Measurements from ENCODE around the gene CA5A.

DNA sequence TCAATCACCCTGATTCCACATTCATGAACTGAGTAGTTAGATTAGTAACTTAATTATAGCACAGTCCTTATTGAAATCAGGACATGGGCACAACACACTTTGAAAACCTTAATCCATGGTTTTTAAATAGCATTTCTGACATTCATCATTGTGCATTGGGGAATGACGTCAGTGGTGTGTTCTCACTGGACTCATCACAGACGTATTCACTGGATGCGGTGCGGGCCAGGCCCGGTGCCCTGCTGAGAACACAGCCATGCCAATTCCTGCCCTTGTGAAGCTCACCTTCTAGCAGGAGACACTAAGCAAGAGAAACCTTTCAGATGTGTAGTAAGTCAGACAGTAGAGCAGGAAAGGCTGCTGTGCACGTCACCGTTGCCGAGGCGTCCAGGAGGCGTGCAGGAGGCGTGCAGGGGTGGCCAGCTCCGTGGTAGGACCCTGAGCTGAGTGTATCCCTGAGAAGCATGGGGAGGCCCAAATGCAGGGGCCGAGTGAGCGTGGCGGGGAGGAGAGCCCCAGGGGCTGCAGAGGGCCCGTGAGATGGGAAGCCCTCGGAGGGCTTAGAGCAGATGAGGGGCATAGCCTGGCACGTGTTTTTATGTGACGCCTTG is 27.8 kb upstream of the CA5A start:
- TF ChIP-seq, protein P1, sequence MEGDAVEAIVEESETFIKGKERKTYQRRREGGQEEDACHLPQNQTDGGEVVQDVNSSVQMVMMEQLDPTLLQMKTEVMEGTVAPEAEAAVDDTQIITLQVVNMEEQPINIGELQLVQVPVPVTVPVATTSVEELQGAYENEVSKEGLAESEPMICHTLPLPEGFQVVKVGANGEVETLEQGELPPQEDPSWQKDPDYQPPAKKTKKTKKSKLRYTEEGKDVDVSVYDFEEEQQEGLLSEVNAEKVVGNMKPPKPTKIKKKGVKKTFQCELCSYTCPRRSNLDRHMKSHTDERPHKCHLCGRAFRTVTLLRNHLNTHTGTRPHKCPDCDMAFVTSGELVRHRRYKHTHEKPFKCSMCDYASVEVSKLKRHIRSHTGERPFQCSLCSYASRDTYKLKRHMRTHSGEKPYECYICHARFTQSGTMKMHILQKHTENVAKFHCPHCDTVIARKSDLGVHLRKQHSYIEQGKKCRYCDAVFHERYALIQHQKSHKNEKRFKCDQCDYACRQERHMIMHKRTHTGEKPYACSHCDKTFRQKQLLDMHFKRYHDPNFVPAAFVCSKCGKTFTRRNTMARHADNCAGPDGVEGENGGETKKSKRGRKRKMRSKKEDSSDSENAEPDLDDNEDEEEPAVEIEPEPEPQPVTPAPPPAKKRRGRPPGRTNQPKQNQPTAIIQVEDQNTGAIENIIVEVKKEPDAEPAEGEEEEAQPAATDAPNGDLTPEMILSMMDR (IDR thresholded peaks at IDR 0.05) = no peak
- TF ChIP-seq POLR2A (IDR thresholded peaks at IDR 0.05; ENCODE audit: low read length) (no peak), PHF8 (IDR thresholded peaks at IDR 0.05; ENCODE audit: borderline replicate concordance, low read depth) (no peak), HDAC2 (IDR thresholded peaks at IDR 0.05) (no peak), BHLHE40 (IDR thresholded peaks at IDR 0.05; ENCODE audit: low read depth, low read length) (no peak), RAD21 (conservative IDR thresholded peaks at IDR 0.05 in 1 of 2, IDR thresholded peaks at IDR 0.05 in 1 of 2) (no peak)
- TF ChIP-seq, protein P2, sequence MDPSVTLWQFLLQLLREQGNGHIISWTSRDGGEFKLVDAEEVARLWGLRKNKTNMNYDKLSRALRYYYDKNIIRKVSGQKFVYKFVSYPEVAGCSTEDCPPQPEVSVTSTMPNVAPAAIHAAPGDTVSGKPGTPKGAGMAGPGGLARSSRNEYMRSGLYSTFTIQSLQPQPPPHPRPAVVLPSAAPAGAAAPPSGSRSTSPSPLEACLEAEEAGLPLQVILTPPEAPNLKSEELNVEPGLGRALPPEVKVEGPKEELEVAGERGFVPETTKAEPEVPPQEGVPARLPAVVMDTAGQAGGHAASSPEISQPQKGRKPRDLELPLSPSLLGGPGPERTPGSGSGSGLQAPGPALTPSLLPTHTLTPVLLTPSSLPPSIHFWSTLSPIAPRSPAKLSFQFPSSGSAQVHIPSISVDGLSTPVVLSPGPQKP (IDR thresholded peaks at IDR 0.05; ENCODE audit: low read depth, low read length) = no peak
- TF ChIP-seq, protein P3, sequence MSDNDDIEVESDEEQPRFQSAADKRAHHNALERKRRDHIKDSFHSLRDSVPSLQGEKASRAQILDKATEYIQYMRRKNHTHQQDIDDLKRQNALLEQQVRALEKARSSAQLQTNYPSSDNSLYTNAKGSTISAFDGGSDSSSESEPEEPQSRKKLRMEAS (IDR thresholded peaks at IDR 0.05) = no peak
- TF ChIP-seq, protein P4, sequence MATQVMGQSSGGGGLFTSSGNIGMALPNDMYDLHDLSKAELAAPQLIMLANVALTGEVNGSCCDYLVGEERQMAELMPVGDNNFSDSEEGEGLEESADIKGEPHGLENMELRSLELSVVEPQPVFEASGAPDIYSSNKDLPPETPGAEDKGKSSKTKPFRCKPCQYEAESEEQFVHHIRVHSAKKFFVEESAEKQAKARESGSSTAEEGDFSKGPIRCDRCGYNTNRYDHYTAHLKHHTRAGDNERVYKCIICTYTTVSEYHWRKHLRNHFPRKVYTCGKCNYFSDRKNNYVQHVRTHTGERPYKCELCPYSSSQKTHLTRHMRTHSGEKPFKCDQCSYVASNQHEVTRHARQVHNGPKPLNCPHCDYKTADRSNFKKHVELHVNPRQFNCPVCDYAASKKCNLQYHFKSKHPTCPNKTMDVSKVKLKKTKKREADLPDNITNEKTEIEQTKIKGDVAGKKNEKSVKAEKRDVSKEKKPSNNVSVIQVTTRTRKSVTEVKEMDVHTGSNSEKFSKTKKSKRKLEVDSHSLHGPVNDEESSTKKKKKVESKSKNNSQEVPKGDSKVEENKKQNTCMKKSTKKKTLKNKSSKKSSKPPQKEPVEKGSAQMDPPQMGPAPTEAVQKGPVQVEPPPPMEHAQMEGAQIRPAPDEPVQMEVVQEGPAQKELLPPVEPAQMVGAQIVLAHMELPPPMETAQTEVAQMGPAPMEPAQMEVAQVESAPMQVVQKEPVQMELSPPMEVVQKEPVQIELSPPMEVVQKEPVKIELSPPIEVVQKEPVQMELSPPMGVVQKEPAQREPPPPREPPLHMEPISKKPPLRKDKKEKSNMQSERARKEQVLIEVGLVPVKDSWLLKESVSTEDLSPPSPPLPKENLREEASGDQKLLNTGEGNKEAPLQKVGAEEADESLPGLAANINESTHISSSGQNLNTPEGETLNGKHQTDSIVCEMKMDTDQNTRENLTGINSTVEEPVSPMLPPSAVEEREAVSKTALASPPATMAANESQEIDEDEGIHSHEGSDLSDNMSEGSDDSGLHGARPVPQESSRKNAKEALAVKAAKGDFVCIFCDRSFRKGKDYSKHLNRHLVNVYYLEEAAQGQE (IDR thresholded peaks at IDR 0.05) = no peak

Measured in A549 (cell line).